Astrocyte of the cerebellum (primary cell): ENCODE measurements around the gene SNX12.

Experiments used
- DNase-seq: peaks from one replicate; pipeline ENCODE4 v3.0.0-alpha.2; 2011; ENCODE audit warnings: low read depth
- H3K4me3 ChIP-seq: 2 replicates; pipeline ENCODE4 v1.5.1; 2011; ENCODE audit warnings: mild to moderate bottlenecking, low read depth, low read length, moderate library complexity
- CTCF ChIP-seq: IDR thresholded peaks from 2 replicates; pipeline ENCODE4 v1.5.1; 2012; ENCODE audit warnings: low read length, low read depth, moderate library complexity, mild to moderate bottlenecking; ENCODE audit errors: missing control alignments
- in situ Hi-C: cut with HindIII; loops from 2 replicates; pipeline ENCODE4 v1.10.0; 2017; ENCODE audit warnings: low sequenced_read_pairs

SNX12 gene

GRCh38 chrX:71068044-71068918 is at the start of gene SNX12:
Gene SNX12, minus strand, starts transcription at chrX:71068334. Its CDS starts 28 bp downstream, at chrX:71068306.
- TF ChIP-seq CTCF = no peak
- peak; percentile 80 for DNase-seq
- H3K4me3 ChIP-seq = peak within 1 kb of the TSS; percentile 65
- in situ Hi-C loops = no loop called here

GRCh38 chrX:71117358-71117757 is 49.2 kb upstream of the SNX12 start:
- in situ Hi-C loops = no loop called here
- no peak overlapping the region for H3K4me3 ChIP-seq
- no peak for DNase-seq
- no peak for TF ChIP-seq CTCF

GRCh38 chrX:71111921-71112431 is 43.8 kb upstream of the SNX12 start:
- TF ChIP-seq CTCF = no peak
- no peak for DNase-seq
- H3K4me3 ChIP-seq = no peak overlapping the region

DNA sequence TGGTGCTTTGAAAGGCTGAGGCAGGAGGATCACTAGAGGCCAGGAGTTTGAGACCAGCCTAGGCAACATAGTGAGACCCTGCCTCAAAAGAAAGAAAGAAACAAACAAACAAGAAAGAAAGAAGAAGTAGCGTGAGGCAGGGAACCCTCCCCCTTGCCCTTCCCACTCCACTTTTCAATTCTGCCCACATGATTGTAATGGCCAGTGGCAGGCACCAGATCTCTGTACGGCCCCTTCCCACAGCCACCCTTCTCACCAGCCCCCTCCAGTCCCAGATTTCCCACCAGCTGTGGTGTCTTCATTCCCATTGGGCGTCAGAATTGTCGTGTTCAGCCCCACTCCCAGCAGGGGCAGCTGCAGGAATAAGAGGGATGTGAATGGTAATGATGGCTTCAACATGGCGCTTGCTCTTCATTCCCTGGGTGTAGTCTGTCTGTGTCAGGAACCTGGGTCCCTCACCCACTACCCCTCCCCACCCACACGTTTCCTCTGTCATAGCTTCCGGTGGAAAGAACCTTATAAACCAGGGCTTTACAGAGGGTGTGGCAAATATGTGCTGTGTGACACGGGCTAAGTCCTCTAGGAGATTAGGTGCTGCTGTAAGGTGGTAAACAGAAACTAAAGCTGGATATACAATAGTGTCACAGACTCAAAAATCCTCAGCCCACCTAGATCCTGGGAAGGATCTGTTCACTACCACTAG is 43.2 kb upstream of the SNX12 start, which contains the start of gene IL2RG:
Gene IL2RG (minus strand): TSS at position 437 of the 703 bp plus-strand sequence. CDS start 38 bp downstream, at position 399.
- TF ChIP-seq CTCF = no peak
- no peak within 1 kb of the TSS for H3K4me3 ChIP-seq
- in situ Hi-C loops = no loop called here
- no peak for DNase-seq

More at GRCh38 chrX:71111921-71112431, 43.8 kb upstream of the SNX12 start:
- in situ Hi-C loops = no loop called here

DNA sequence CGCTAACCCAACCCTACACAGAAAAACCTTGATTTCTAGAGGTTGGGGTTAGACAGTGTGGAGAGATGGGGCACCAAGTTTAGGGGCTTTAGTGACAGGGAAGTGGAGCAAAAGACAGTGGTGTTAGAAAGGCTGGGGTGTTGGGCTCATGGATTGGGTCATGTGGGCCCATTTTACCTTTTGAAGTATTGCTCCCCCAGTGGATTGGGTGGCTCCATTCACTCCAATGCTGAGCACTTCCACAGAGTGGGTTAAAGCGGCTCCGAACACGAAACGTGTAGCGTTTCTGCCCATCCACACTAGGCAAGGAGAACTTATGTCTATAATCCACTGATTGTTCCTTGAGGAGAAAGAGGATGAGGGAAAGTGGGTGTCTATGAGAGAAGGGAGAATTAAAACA is 40.9 kb upstream of the SNX12 start:
- in situ Hi-C loops = no loop called here
- no peak overlapping the region for H3K4me3 ChIP-seq
- no peak for TF ChIP-seq CTCF
- DNase-seq = no peak

DNA sequence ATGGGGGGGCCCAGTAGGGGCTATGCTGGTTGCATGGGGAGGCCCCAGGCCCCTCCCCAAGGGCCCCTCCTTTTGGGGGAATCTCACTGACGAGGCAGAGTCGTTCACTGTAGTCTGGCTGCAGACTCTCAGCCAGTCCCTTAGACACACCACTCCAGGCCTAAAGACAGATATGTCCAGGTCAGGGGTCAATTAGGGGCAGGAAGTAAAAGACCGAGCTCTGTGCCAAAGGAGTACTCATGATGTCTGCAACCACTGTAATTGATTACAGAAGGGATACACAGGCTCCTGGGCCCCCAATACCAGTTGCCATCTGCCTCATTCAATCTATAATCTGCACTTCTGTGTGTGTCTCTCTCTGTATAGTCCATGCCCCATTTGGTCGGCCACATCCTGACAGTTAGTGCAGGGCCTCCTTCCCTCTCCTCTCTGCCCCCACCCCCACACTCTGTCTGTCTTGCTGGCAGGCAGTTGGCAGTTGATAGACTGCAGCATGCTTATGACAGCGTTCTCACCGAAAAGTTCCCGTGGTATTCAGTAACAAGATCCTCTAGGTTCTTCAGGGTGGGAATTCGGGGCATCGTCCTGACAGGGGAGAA is 39.7 kb upstream of the SNX12 start:
- no peak for DNase-seq
- H3K4me3 ChIP-seq = no peak overlapping the region
- no peak for TF ChIP-seq CTCF
- in situ Hi-C loops = no loop called here
